ENCODE measurements around the gene COPE. TPM values are rescaled to one million over a fixed set of nuclear protein-coding genes. Genes with fewer than 3 reads are reported as not detected.

Gene COPE
- polyA plus RNA-seq, 1 donor (not counting 4 experiments of a cell fraction or from before 2014, with no cell fraction given): 109 TPM

DNA sequence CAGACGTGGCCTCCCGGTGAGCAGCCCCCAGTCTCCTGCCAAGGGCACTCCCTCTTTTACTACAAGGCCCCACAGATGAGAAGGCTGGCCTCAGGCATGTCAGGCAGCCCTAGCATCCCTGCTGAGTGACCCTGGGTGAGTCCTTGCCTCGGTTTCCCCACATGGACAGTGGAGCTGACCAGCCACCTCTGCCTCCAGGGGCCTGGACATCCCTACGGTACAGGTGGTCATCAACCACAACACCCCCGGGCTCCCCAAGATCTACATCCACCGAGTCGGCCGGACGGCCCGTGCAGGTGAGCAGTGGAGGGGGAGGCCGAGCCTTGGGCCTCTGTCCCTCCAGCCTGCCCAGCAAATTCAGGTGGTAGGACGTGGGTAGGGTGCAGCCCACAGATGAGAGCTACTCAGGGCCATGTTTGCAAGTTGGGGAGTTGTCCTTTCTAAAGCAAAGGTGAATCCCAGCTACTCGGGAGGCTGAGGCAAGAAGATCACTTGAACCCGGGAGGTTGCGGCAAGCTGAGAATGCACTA lies 5.6 kb upstream of the COPE start:
- TF ChIP-seq, protein P1, sequence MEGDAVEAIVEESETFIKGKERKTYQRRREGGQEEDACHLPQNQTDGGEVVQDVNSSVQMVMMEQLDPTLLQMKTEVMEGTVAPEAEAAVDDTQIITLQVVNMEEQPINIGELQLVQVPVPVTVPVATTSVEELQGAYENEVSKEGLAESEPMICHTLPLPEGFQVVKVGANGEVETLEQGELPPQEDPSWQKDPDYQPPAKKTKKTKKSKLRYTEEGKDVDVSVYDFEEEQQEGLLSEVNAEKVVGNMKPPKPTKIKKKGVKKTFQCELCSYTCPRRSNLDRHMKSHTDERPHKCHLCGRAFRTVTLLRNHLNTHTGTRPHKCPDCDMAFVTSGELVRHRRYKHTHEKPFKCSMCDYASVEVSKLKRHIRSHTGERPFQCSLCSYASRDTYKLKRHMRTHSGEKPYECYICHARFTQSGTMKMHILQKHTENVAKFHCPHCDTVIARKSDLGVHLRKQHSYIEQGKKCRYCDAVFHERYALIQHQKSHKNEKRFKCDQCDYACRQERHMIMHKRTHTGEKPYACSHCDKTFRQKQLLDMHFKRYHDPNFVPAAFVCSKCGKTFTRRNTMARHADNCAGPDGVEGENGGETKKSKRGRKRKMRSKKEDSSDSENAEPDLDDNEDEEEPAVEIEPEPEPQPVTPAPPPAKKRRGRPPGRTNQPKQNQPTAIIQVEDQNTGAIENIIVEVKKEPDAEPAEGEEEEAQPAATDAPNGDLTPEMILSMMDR (optimal IDR thresholded peaks at IDR 0.05 in 1 of 3, IDR thresholded peaks at IDR 0.05 in 1 of 3, conservative IDR thresholded peaks at IDR 0.05 in 1 of 3; ENCODE audit: extremely low read depth in 1 of 3, insufficient read depth in 2 of 3, low read length in 3 of 3): no peak
- no peak for TF ChIP-seq EZH2 (IDR thresholded peaks at IDR 0.05; ENCODE audit: low read length)
- dilution Hi-C loops (cut with MboI; ENCODE audit: extremely low pct_ligation_motif_present, low sequenced_read_pairs): no loop called here
- no peak overlapping the region for H3K9ac ChIP-seq (ENCODE audit: control insufficient read depth, extremely low read depth, insufficient read depth, low read length)
- peaks cover 16% of the 10 kb centered on the region for H3K79me2 ChIP-seq (ENCODE audit: control insufficient read depth, insufficient read depth, low read length)
- no peak overlapping the region for H3K27ac ChIP-seq (ENCODE audit: control insufficient read depth, insufficient read depth, low read length)
- no peaks in the 10 kb centered on the region for H3K27me3 ChIP-seq (ENCODE audit: control insufficient read depth, extremely low read depth, insufficient read depth, low read length)
- peaks cover 10% of the 10 kb centered on the region for H4K20me1 ChIP-seq (ENCODE audit: control insufficient read depth, extremely low read depth, insufficient read depth, low read length)
- no peaks in the 10 kb centered on the region for H3K9me1 ChIP-seq (ENCODE audit: control insufficient read depth, extremely low read depth, insufficient read depth, low read length)
- H2AFZ ChIP-seq (ENCODE audit: control insufficient read depth, low read length): no peak overlapping the region
- no peak overlapping the region for H3K4me3 ChIP-seq (ENCODE audit: control insufficient read depth in 2 of 3, extremely low read depth in 1 of 3, insufficient read depth in 2 of 3, low read depth in 1 of 3, low read length in 3 of 3)
- no peak for FAIRE-seq
- peaks cover 6% of the 10 kb centered on the region for H3K4me1 ChIP-seq (ENCODE audit: control insufficient read depth, extremely low read depth, insufficient read depth, low read length)
- DNase-seq (ENCODE audit: low read depth, low spot score): no peak
- no peak overlapping the region for H3K4me2 ChIP-seq (ENCODE audit: control insufficient read depth, extremely low read depth, insufficient read depth, low read depth, low read length)
- H3K36me3 ChIP-seq (ENCODE audit: control insufficient read depth in 2 of 2, extremely low read depth in 1 of 2, insufficient read depth in 2 of 2, low read length in 2 of 2): peaks cover 45 to 52% of the 10 kb centered on the region in 2 experiments
- H3K9me3 ChIP-seq (ENCODE audit: control insufficient read depth, low read depth, low read length): no peaks in the 10 kb centered on the region

DNA sequence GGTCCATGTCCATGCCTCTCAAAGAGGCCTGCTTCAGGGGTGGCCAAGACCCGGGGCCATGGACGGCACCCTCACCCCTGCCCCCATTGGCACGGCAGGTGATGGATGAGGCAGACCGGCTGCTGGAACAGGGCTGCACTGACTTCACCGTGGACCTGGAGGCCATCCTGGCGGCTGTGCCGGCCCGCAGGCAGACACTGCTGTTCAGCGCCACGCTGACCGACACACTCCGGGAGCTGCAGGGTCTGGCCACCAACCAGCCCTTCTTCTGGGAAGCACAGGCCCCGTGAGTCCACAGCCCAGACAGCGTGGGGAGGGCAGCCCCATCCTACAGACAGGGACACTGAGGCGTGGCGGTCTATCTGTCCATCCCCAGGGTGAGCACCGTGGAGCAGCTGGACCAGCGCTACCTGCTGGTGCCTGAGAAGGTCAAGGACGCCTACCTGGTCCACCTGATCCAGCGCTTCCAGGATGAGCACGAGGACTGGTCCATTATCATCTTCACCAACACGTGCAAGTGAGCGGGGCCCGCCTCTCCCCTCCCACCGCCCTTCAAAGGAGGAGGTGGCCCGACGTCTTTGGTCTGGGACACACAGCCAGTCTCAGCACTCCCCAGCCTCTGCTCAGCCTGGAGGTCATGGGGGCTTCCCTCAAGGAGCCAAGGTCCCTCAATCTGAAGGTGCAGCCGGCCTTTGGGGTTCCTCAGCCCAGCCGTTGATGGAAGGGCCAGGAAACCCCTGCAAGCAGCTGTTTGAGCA lies 3.2 kb upstream of the COPE start:
- TF ChIP-seq, protein P1 (optimal IDR thresholded peaks at IDR 0.05 in 1 of 3, IDR thresholded peaks at IDR 0.05 in 1 of 3, conservative IDR thresholded peaks at IDR 0.05 in 1 of 3; ENCODE audit: extremely low read depth in 1 of 3, insufficient read depth in 2 of 3, low read length in 3 of 3): no peak
- TF ChIP-seq EZH2 (IDR thresholded peaks at IDR 0.05; ENCODE audit: low read length): no peak
- Histone ChIP-seq H3K79me2 (ENCODE audit: control insufficient read depth, insufficient read depth, low read length) (peaks cover 35% of the 10 kb centered on the region), H3K4me3 (ENCODE audit: control insufficient read depth in 2 of 3, extremely low read depth in 1 of 3, insufficient read depth in 2 of 3, low read depth in 1 of 3, low read length in 3 of 3) (no peak overlapping the region), H2AFZ (ENCODE audit: control insufficient read depth, low read length) (no peak overlapping the region), H3K36me3 (ENCODE audit: control insufficient read depth in 2 of 2, extremely low read depth in 1 of 2, insufficient read depth in 2 of 2, low read length in 2 of 2) (peaks cover 26 to 32% of the 10 kb centered on the region in 2 experiments), H3K27me3 (ENCODE audit: control insufficient read depth, extremely low read depth, insufficient read depth, low read length) (no peaks in the 10 kb centered on the region), H3K9ac (ENCODE audit: control insufficient read depth, extremely low read depth, insufficient read depth, low read length) (no peak overlapping the region), H3K27ac (ENCODE audit: control insufficient read depth, insufficient read depth, low read length) (no peak overlapping the region), H3K4me2 (ENCODE audit: control insufficient read depth, extremely low read depth, insufficient read depth, low read depth, low read length) (no peak overlapping the region), H4K20me1 (ENCODE audit: control insufficient read depth, extremely low read depth, insufficient read depth, low read length) (peaks cover 10% of the 10 kb centered on the region), H3K9me1 (ENCODE audit: control insufficient read depth, extremely low read depth, insufficient read depth, low read length) (no peaks in the 10 kb centered on the region), H3K4me1 (ENCODE audit: control insufficient read depth, extremely low read depth, insufficient read depth, low read length) (peaks cover 11% of the 10 kb centered on the region), H3K9me3 (ENCODE audit: control insufficient read depth, low read depth, low read length) (no peaks in the 10 kb centered on the region)
- DNase-seq (ENCODE audit: low read depth, low spot score) (no peak), FAIRE-seq (no peak)
- dilution Hi-C loops (cut with MboI; ENCODE audit: extremely low pct_ligation_motif_present, low sequenced_read_pairs): no loop called here
